Measurements from ENCODE around the gene FARP1.

Gene FARP1

GRCh38 chr13:98370261-98370660 lies 227.4 kb downstream of the FARP1 start:
- DNase-seq, result no peak

- DNase-seq, result no peak
These were observed 228.1 kb downstream of the FARP1 start for GRCh38 chr13:98370806-98371515.

- DNase-seq, result no peak
These were observed 228.7 kb downstream of the FARP1 start for GRCh38 chr13:98371516-98372023.

GRCh38 chr13:98372876-98373275 lies 230.0 kb downstream of the FARP1 start:
- no peak for DNase-seq

- DNase-seq, result no peak
These were observed 231.9 kb downstream of the FARP1 start for GRCh38 chr13:98374750-98375149.

GRCh38 chr13:98377635-98378378 lies 234.9 kb downstream of the FARP1 start:
- DNase-seq, result no peak

GRCh38 chr13:98384739-98385138 lies 241.8 kb downstream of the FARP1 start:
- DNase-seq, result no peak

- no peak for DNase-seq
These were observed 242.7 kb downstream of the FARP1 start for GRCh38 chr13:98385606-98386005.

GRCh38 chr13:98386637-98387036 lies 243.7 kb downstream of the FARP1 start:
- DNase-seq, result no peak

- no peak for DNase-seq
These were observed 246.4 kb downstream of the FARP1 start for GRCh38 chr13:98389319-98389718.

GRCh38 chr13:98390086-98390715 lies 247.3 kb downstream of the FARP1 start:
- no peak for DNase-seq

GRCh38 chr13:98393873-98394272 lies 251.0 kb downstream of the FARP1 start:
- DNase-seq, result no peak

- DNase-seq, result no peak
These were observed 252.1 kb downstream of the FARP1 start for GRCh38 chr13:98394820-98395510.

- DNase-seq, result no peak
These were observed 253.3 kb downstream of the FARP1 start for GRCh38 chr13:98396071-98396710.

- no peak for DNase-seq
These were observed 254.3 kb downstream of the FARP1 start for GRCh38 chr13:98397221-98397620.

GRCh38 chr13:98397861-98398260 lies 255.0 kb downstream of the FARP1 start:
- no peak for DNase-seq

- no peak for DNase-seq
These were observed 255.7 kb downstream of the FARP1 start for GRCh38 chr13:98398581-98398980.

- no peak for DNase-seq
These were observed 256.9 kb downstream of the FARP1 start for GRCh38 chr13:98399756-98400155.

- no peak for DNase-seq
These were observed 259.0 kb downstream of the FARP1 start for GRCh38 chr13:98401934-98402333.

GRCh38 chr13:98403076-98403475 lies 260.2 kb downstream of the FARP1 start:
- no peak for DNase-seq

GRCh38 chr13:98405107-98405571 lies 262.2 kb downstream of the FARP1 start:
- no peak for DNase-seq

GRCh38 chr13:98405690-98406344 lies 262.9 kb downstream of the FARP1 start:
- no peak for DNase-seq
